ENCODE measurements around the gene NUTM1.

NUTM1 gene

DNA sequence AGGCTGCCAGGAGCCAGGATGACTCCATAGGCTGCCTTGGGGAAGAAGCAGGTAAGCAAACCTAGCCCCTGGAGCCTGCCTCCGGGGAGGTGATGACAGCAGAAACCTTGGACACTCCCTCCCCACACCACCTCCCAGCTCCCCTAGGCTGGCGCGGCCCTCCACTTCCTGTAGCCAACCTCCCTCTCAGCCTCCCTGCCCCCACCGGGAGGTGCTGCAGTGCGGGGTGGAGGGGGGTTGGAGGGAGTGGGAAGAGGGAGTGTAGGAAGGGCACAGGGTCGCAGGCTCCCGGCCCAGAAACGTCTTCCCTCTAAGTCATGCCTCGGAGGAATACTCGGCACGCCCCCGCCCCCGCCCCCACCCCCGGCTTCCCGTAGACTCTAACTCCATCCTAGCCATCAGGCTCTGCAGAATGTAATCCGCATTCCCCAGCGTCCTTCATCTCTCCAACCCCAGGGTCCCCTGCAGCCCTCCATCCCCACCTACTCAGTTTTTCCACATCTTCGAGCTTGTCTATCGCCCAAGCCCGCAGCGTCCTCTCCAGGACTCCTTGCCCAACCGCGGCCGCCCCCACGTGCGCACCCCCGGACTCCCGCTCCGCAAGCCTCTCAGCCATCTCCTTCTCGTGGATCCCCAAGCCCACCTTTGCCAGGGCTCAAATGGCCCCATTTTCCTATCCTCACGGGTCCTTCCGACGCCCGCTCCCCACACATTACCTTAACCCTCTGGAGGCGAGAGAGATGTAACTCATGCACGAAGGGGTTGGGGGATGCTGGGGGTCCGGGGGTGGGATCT, 23.4 kb downstream of the NUTM1 start:
- TF ChIP-seq GATA3 (IDR thresholded peaks at IDR 0.05; ENCODE audit: low read depth, low read length), result no peak
- TF ChIP-seq GATA2 (IDR thresholded peaks at IDR 0.05; ENCODE audit: low read depth, low read length), result no peak

DNA sequence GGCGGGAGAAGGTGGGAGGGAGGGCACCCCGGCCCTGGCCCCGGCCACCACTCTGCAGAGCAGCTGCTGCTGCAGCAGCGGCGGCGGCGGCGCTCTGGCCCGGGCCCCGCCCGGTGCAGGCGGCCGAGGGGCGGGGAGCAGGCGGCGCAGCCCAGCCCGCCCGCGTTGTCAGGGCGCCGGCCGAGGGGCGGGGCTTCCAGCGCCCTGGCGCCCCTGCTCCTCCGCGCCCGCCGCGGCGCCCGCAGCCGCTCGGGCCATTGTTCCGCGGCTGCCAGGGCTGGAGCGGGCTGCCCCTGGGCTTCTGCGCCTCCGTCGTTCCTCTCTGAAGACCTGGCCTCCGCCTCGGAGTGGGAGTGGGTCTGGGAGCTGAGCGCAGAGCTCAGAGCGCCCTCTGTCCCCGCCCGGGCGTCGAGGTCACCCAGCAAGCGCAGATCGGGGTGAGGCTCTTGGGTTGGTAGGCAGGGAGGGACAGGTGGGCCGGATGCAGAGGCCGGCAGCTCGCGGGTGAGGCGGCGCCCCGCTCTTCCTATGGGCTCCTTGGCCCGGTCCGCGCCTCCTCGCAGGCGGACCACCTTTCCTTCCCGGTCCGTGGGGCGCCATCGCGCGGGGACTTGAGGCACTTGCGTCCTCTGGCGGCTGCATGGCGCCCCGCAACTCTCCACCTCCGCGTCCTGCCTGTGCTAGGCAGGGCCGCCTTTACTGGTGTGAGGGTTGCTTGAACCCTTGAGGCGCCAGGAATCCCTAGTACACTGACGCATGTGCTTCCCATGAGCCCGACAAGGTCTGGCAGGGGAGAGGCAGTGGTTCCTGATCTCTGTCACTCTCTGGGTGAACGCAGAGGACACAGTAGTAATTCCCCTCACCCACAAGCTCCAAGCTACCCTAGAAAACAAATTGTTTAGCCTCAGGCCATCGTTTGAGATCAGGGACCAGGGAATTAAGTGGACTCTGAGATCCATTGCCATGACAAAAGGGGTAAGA, 24.3 kb downstream of the NUTM1 start, which contains the start of gene LPCAT4:
LPCAT4 (minus strand) TSS at position 96 of the 981 bp plus-strand sequence. CDS start 96 bp downstream, outside the sequence.
- TF ChIP-seq GATA2 (IDR thresholded peaks at IDR 0.05; ENCODE audit: low read depth, low read length), result no peak
- TF ChIP-seq GATA3 (IDR thresholded peaks at IDR 0.05; ENCODE audit: low read depth, low read length), result no peak

DNA sequence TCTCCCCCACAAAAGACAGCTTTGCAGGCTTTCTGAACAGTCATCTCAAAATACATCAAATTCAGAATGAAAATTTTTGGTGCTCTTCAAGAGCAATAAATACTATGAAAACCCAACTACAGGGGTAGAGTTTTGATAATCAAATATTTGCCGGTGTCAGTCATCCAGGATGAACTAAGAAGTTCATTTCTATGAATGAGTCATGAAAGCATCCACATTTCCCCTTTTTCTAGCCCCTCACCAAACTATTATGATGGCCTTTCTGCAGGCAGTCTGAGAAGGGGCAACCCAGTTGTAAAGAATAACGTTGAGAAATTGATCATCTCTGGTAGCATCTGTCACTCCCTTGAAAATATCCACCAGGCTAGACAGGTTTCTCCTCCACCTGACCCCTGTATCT, 27.0 kb downstream of the NUTM1 start:
- TF ChIP-seq GATA2 (IDR thresholded peaks at IDR 0.05; ENCODE audit: low read depth, low read length), result no peak

DNA sequence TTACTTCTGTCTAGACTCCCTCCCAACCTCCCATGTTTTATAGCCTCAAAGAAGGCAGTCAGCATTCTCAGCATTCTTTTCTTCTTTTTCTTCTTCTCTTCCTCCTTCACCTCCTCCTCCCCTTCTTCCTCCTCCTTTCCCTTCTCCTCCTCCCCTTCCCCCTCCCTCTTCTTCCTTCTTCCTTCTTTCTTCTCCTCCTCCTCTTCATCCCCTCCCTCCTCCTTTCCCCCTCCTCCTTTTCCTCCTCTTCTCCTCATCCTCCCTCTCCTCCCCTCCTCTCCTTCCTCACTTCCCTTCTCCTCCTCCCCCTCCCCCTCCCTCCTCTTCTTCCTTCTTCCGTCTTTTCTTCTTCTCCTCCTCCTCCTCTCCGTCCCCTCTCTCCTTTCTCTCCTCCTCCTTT, 27.5 kb downstream of the NUTM1 start:
- TF ChIP-seq GATA3 (IDR thresholded peaks at IDR 0.05; ENCODE audit: low read depth, low read length) (no peak), GATA2 (IDR thresholded peaks at IDR 0.05; ENCODE audit: low read depth, low read length) (no peak)

DNA sequence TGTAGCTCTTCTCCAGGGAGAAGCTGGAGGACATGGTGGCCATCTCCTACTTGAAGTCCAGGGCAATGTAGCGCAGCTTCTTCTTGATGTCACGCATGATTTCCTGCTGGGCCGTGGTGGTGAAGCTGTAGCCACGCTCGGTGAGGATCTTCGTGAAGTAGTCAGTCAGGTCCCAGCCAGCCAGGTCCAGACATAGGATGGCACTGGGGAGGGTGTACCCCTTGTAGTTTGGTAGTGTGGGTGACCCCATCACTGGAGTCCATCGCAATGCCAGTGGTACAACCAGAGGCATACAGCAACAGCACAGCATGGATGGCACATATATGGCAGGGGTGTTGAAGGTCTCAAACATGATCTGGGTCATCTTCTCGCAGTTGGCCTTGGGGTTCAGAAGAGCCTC, 30.8 kb downstream of the NUTM1 start:
- no peak for TF ChIP-seq GATA3 (IDR thresholded peaks at IDR 0.05; ENCODE audit: low read depth, low read length)
- no peak for TF ChIP-seq GATA2 (IDR thresholded peaks at IDR 0.05; ENCODE audit: low read depth, low read length)

DNA sequence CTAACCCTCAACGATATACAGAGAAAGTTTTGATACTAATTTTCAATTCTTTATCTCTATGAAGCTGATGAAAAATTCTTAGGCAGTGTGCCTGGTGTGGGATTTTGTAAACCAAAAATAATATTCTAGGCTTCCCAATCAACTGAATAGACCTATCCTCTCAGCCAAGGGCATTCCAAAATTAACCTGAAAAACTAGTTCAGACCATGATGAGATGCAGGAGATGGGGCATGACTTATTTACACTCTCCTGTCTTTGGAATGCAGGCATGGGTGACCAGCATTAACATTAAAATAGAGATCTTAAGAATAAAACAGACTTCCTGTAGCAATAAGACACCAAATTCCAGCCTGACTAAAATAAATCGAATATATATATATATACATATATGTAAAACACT, 31.7 kb downstream of the NUTM1 start:
- TF ChIP-seq GATA3 (IDR thresholded peaks at IDR 0.05; ENCODE audit: low read depth, low read length) (no peak), GATA2 (IDR thresholded peaks at IDR 0.05; ENCODE audit: low read depth, low read length) (no peak)

DNA sequence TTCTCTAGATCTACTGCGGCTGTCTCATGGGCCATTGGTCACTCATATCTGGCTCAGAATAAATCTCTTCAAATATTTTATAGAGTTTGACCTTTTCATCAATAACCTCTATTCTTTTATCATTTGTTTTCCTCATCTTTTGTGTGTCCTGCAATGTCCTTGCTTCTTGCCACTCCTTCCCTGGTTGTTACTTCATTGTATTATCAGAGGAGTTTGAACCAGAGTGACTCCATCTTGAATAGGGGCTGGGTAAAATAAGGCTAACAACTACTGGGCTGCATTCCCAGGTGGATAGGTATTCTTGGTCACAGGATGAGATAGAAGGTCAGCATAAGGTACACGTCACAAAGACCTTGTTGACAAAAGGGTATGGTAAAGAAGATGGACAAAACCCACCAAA, 33.7 kb downstream of the NUTM1 start:
- no peak for TF ChIP-seq GATA3 (IDR thresholded peaks at IDR 0.05; ENCODE audit: low read depth, low read length)
- no peak for TF ChIP-seq GATA2 (IDR thresholded peaks at IDR 0.05; ENCODE audit: low read depth, low read length)
